Heart left ventricle (tissue), 16 donors: ENCODE results near the gene EIF4E1B. TPM values are rescaled to one million over a fixed set of nuclear protein-coding genes. Genes with fewer than 3 reads are reported as not detected.

Experiments used
- ATAC-seq, 4 donors: fragments of 200-7000 bp; cut with Tn5 transposase; one replicate each; pipeline ENCODE4 v1.9.1; 2020 to 2022; ENCODE audit warnings: moderate library complexity in 4 of 4, mild to moderate bottlenecking in 3 of 4, moderate number of reproducible peaks in 1 of 4
- DNase-seq, 5 donors: peaks; one replicate each; pipeline ENCODE4 v3.0.0-alpha.2; 2020
- H3K27ac ChIP-seq, 12 donors: fragments of 200-600 bp; sonication (generic) in 4 of 12; one replicate each; pipeline versions ENCODE4 v1.5.0 to v1.8.0; 2016 to 2022; ENCODE audit warnings: mild to moderate bottlenecking in 2 of 12
- H3K27me3 ChIP-seq, 9 donors: fragments of 200-600 bp; sonication (generic) in 2 of 9; one replicate each; pipeline versions ENCODE4 v1.5.1 to v1.8.0; 2016 to 2022; ENCODE audit warnings: mild to moderate bottlenecking in 3 of 9
- H3K36me3 ChIP-seq, 9 donors: fragments of 200-600 bp; sonication (generic) in 2 of 9; one replicate each; pipeline versions ENCODE4 v1.5.0 to v1.8.0; 2018 to 2022; ENCODE audit warnings: mild to moderate bottlenecking in 2 of 9
- H3K4me1 ChIP-seq, 12 donors: fragments of 200-600 bp; sonication (generic) in 4 of 12; one replicate each; pipeline versions ENCODE4 v1.5.0 to v1.8.0; 2016 to 2022; ENCODE audit warnings: mild to moderate bottlenecking in 3 of 12
- H3K4me3 ChIP-seq, 12 donors: fragments of 200-600 bp; sonication (generic) in 4 of 12; one replicate each; pipeline versions ENCODE4 v1.5.0 to v1.8.0; 2017 to 2022; ENCODE audit warnings: mild to moderate bottlenecking in 9 of 12, moderate library complexity in 4 of 12
- H3K9me3 ChIP-seq, 12 donors: fragments of 200-600 bp; sonication (generic) in 4 of 12; one replicate each; pipeline versions ENCODE4 v1.5.0 to v1.8.0; 2016 to 2022; ENCODE audit warnings: mild to moderate bottlenecking in 1 of 12
- POLR2A ChIP-seq, 2 donors: fragments of 450-650 bp; IDR thresholded peaks; one replicate each; pipeline ENCODE4 v1.6.1; 2017; ENCODE audit warnings: antibody characterized with exemption in 2 of 2, mild to moderate bottlenecking in 2 of 2, moderate library complexity in 2 of 2
- WGBS, 4 donors: extraction: QIAGEN DNeasy Blood & Tissue Kit in 2 of 4; methylation state at CpG; one replicate each; pipeline versions ENCODE4 v1.1.5 to v1.1.7; 2013 to 2018; 5-methylcytosine and 5-hydroxymethylcytosine counted together
- intact Hi-C, 10 donors: fragments of 100-400 bp; cut with DNase I; formaldehyde crosslinking; loops; one replicate each; pipeline versions ENCODE4 v1.11.1 to v1.14.2; 2022
- polyA plus RNA-seq, 2 donors: library from polyadenylated mRNA; stranded (reverse); fragments of 200-250 nt; gene quantifications; one replicate each; pipeline ENCODE4 v1.2.3, GENCODE V29; 2013
- total RNA-seq, 9 donors: library from RNA; depleted of rRNA in 2 of 9; stranded (reverse); fragments of >200 nt in 2 of 9; fragmentation: NEBNext Ultra II Directional in 3 of 9; extraction: Animal tissue kit (Norgen Biotek cat#: 25700) in 3 of 9; gene quantifications; one replicate each; pipeline versions ENCODE4 v1.1.0 to v1.2.4, GENCODE V29; 2016 to 2023
- TF ChIP-seq, protein P1 (sequence below), 12 donors: fragments of 200-600 bp; sonication (generic) in 4 of 12; IDR thresholded peaks; one replicate each; pipeline versions ENCODE4 v1.5.0 to v1.8.0; 2018 to 2022; ENCODE audit warnings: antibody characterized with exemption in 12 of 12, mild to moderate bottlenecking in 5 of 12
- donor health status: ischemic (EF 13 %, LVEDD 7.1; RV severe dilation, severe dysfunction).
- donor health status: healthy with polysubstance abuse.
- donor health status: DM: no; HTN: yes; CAD: no.
- donor health status: DM: no; HTN: no; CAD: no.
- donor health status: ischemic (EF 25% LVEDD 6.9; RV normal size, moderate dysfunction).
- donor health status: ischemic (EF 25% LVEDD 5.7; RV mildly dilated, moderate dysfunction).
- donor health status: healthy.
- donor health status: DM: yes; HTN: yes; CAD: no.
- donor health status: ischemic (EF 35%, LVEDD 5.7; RV mildly dilated, moderate dysfunction).
- donor health status: nonischemic (EF 11% LVEDD 7.7; RV severe dilation, severe dysfunction).
- donor health status: DM: yes; HTN: yes; CAD: no.
- donor health status: PGD.
- donor health status: ischemic (EF 29% LVEDD 5.4; RV normal size, mild dysfunction).
- donor health status: nonischemic (EF 23%, LVEDD 6.1; RV moderate dilation, normal function).

EIF4E1B gene
- total and polyA plus RNA-seq, 11 donors, result not detected

DNA sequence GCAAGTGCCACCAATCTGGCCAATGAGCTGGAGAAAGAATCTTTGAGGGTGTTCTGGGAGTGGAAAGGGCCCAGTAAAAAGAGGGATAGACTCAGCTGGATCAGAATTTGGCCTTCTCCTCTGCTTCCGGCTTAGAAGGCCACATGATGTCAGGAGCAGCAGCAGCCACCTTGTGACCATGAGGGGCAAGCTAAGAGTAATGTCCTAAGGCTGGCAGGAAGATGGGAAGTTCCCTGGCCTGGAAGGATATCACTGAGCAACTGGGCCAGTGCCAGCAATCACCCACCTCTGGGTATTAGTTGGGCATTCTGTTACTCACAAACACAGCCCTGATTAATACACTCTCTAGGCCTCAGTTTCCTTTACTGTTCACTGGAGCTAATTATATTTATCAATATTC is 61.0 kb downstream of the EIF4E1B start:
- TF ChIP-seq, protein P1, sequence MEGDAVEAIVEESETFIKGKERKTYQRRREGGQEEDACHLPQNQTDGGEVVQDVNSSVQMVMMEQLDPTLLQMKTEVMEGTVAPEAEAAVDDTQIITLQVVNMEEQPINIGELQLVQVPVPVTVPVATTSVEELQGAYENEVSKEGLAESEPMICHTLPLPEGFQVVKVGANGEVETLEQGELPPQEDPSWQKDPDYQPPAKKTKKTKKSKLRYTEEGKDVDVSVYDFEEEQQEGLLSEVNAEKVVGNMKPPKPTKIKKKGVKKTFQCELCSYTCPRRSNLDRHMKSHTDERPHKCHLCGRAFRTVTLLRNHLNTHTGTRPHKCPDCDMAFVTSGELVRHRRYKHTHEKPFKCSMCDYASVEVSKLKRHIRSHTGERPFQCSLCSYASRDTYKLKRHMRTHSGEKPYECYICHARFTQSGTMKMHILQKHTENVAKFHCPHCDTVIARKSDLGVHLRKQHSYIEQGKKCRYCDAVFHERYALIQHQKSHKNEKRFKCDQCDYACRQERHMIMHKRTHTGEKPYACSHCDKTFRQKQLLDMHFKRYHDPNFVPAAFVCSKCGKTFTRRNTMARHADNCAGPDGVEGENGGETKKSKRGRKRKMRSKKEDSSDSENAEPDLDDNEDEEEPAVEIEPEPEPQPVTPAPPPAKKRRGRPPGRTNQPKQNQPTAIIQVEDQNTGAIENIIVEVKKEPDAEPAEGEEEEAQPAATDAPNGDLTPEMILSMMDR (IDR thresholded peaks at IDR 0.05), result no peak
- no peak for TF ChIP-seq POLR2A (IDR thresholded peaks at IDR 0.05)
- Histone ChIP-seq H3K4me3 (no peak overlapping the region), H3K4me1 (peaks cover 0 to 14% (median 1%) of the 10 kb centered on the region in 12 donors), H3K27ac (no peak overlapping the region), H3K9me3 (no peaks in the 10 kb centered on the region), H3K27me3 (peaks cover 0 to 66% (median 18%) of the 10 kb centered on the region in 9 donors), H3K36me3 (no peaks in the 10 kb centered on the region)
- intact Hi-C loops, result no loop called here
- WGBS, 4 donors, result 91 to 100% (median 98%) methylated on average over 1 of the region's 1 CpG
- ATAC-seq (no peak), DNase-seq (no peak)

- Histone ChIP-seq H3K4me1 (peaks cover 0 to 14% (median 1%) of the 10 kb centered on the region in 12 donors), H3K27ac (no peak overlapping the region), H3K27me3 (peaks cover 0 to 74% (median 18%) of the 10 kb centered on the region in 9 donors), H3K36me3 (no peaks in the 10 kb centered on the region), H3K4me3 (no peak overlapping the region), H3K9me3 (no peaks in the 10 kb centered on the region)
- DNase-seq (peak in 2 of 5 donors; percentile 4 to 13), ATAC-seq (no peak)
- TF ChIP-seq POLR2A (IDR thresholded peaks at IDR 0.05), result no peak
- TF ChIP-seq, protein P1 (IDR thresholded peaks at IDR 0.05), result no peak
- intact Hi-C loops, result no loop called here
- 59 to 72% (median 69%) methylated on average over 5 of the region's 5 CpGs for WGBS, 4 donors
These were observed 61.9 kb downstream of the EIF4E1B start for GRCh38 chr5:176692326-176692725.

- TF ChIP-seq POLR2A (IDR thresholded peaks at IDR 0.05), result no peak
- TF ChIP-seq, protein P1 (IDR thresholded peaks at IDR 0.05), result no peak
- Histone ChIP-seq H3K4me1 (peaks cover 0 to 14% (median 1%) of the 10 kb centered on the region in 12 donors), H3K4me3 (no peak overlapping the region), H3K36me3 (no peaks in the 10 kb centered on the region), H3K9me3 (no peaks in the 10 kb centered on the region), H3K27me3 (peaks cover 0 to 81% (median 18%) of the 10 kb centered on the region in 9 donors), H3K27ac (no peak overlapping the region)
- WGBS, 4 donors, result 18 to 27% (median 23%) methylated on average over 13 of the region's 13 CpGs
- intact Hi-C loops, result no loop called here
- DNase-seq (peak in 2 of 5 donors; percentile 14 to 18), ATAC-seq (no peak)
These were observed 62.5 kb downstream of the EIF4E1B start for GRCh38 chr5:176692839-176693476.

DNA sequence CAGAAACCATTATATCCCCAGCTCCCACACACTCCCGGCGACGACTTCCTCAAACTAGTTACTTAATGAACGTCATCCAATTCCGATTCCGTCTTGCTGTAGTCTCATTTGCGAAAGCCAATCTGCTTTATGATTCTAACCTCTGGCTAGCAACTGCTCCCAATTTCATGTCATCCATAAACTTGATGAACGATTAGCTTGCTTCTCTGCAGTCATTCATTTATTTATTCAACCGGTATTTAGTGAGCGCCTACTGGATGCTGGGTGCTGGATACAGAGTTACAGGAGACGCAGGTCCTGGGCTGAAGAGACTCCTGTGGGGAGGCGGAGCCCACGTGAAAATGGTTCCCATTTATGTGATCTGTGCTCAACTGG is 63.0 kb downstream of the EIF4E1B start:
- H3K27me3 ChIP-seq, result peaks cover 0 to 86% (median 18%) of the 10 kb centered on the region in 9 donors
- peak in 1 of 5 donors; percentile 19 for DNase-seq
- TF ChIP-seq POLR2A (IDR thresholded peaks at IDR 0.05), result no peak
- TF ChIP-seq, protein P1 (IDR thresholded peaks at IDR 0.05), result no peak
- H3K36me3 ChIP-seq, result no peaks in the 10 kb centered on the region
- peak in 1 of 4 donors; percentile 37 for ATAC-seq
- H3K4me1 ChIP-seq, result peaks cover 0 to 14% (median 1%) of the 10 kb centered on the region in 12 donors
- no peaks in the 10 kb centered on the region for H3K9me3 ChIP-seq
- intact Hi-C loops, result no loop called here
- H3K27ac ChIP-seq, result no peak overlapping the region
- WGBS, 4 donors, result 40 to 46% (median 43%) methylated on average over 13 of the region's 13 CpGs
- no peak overlapping the region for H3K4me3 ChIP-seq
